ENCODE results near the gene STK32C.

STK32C gene

DNA sequence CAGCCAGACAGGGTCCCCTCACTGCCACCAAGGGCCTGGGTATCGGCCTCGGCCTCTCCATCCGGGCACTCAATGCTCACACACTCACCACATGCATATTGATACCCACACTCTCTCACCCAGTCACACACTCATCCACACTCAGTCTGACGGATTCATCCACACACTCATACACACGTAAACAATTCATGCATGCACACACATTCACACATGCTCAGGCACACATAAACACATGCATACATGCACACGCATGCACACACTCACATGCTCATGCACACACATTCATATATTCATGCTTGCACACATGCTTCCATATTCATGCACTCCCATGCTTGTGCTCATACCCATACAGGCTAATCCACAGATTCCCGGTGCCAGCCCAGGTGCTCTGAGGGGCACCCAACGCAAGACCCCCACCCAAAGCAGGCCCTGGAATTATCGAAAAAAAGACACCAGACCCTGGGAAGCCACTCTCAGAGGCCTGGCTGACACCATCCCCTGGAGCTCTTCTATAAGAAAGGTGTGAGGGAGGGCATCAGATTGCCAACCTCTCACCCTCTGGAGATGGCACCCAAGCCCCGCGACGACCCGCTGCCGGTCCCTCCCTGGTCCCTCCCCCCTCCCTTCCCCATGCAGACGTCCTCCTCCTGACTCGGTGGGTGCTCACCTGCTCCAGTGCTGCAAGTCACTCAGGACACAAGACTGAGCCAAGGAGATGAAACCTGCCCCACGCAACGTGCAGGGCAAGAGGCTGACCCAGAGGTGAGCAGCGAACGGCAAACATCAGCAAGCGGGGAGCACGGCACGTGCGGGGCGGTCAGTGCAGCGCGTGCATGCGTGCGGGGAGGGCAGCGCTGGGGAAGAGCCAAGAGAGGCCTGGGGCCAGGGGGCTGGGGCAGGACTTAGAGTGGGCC lies 15.2 kb downstream of the STK32C start:
- no peak overlapping the region for H3K4me3 ChIP-seq (ENCODE audit: control insufficient read depth, low read depth, low read length)
- TF ChIP-seq, protein P1, sequence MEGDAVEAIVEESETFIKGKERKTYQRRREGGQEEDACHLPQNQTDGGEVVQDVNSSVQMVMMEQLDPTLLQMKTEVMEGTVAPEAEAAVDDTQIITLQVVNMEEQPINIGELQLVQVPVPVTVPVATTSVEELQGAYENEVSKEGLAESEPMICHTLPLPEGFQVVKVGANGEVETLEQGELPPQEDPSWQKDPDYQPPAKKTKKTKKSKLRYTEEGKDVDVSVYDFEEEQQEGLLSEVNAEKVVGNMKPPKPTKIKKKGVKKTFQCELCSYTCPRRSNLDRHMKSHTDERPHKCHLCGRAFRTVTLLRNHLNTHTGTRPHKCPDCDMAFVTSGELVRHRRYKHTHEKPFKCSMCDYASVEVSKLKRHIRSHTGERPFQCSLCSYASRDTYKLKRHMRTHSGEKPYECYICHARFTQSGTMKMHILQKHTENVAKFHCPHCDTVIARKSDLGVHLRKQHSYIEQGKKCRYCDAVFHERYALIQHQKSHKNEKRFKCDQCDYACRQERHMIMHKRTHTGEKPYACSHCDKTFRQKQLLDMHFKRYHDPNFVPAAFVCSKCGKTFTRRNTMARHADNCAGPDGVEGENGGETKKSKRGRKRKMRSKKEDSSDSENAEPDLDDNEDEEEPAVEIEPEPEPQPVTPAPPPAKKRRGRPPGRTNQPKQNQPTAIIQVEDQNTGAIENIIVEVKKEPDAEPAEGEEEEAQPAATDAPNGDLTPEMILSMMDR (conservative IDR thresholded peaks at IDR 0.05; ENCODE audit: control insufficient read depth, insufficient read depth, low read depth, low read length) = no peak
- DNase-seq (ENCODE audit: low read depth) = no peak

DNA sequence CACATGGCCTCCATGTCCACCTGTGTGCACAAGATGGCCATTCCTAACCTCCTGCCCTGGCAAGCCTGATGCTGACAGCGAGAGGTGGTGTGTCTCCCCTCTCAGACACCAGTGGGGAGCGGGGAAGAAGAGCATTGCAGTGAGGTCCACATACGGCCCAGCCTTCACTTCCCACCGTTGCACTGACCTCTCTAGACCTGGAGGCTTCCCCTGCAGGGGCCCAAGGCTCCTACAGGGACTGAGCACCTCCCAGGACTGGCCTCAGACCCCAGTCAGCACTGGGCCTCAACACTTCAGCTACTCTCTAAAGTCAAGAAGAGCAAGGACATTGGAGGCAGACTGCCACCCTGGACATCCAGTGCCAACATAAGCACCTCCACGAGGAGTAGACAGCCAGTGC lies 15.9 kb downstream of the STK32C start:
- H3K4me3 ChIP-seq (ENCODE audit: control insufficient read depth, low read depth, low read length) = no peak overlapping the region
- no peak for DNase-seq (ENCODE audit: low read depth)
- TF ChIP-seq, protein P1 (conservative IDR thresholded peaks at IDR 0.05; ENCODE audit: control insufficient read depth, insufficient read depth, low read depth, low read length) = no peak

DNA sequence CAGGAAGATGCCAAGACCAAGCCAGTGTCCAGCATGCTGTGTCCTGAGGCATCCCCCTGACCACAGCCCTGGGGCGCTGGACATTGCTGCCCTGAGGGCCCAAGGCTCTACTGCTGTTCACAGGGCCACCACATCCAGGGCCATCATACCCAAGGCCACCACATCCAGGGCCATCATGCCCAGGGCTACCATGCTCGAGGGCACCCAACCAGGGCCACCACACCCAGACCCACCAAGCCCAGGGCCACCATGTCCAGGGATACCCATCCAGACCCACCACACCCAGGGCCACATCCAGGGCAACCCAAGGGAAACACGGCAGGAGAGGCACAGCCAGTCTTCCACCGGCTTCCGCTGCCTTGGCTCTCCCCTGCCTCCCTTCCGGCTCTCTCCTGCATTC lies 17.1 kb downstream of the STK32C start:
- H3K4me3 ChIP-seq (ENCODE audit: control insufficient read depth, low read depth, low read length) = no peak overlapping the region
- TF ChIP-seq, protein P1 (conservative IDR thresholded peaks at IDR 0.05; ENCODE audit: control insufficient read depth, insufficient read depth, low read depth, low read length) = no peak
- DNase-seq (ENCODE audit: low read depth) = no peak

DNA sequence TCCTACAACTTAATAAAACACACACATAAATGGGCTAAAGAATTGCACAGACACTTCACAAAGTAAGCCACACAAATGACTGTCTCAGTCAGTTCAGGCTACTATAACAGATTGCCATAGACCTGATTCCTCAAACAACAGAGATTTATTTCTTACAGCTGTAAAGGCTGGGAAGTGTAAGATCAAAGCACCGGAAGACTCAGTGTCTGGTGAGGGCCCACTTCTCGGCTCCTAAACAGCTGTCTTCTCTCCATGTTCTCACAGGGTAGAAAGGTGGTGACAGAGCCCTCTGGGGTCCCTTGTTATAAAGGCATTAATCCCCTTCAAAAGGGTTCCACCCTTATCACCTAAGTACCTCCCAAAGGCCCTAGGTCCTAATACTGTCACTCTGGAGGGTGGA lies 18.3 kb downstream of the STK32C start:
- no peak overlapping the region for H3K4me3 ChIP-seq (ENCODE audit: control insufficient read depth, low read depth, low read length)
- DNase-seq (ENCODE audit: low read depth) = no peak
- TF ChIP-seq, protein P1 (conservative IDR thresholded peaks at IDR 0.05; ENCODE audit: control insufficient read depth, insufficient read depth, low read depth, low read length) = no peak

DNA sequence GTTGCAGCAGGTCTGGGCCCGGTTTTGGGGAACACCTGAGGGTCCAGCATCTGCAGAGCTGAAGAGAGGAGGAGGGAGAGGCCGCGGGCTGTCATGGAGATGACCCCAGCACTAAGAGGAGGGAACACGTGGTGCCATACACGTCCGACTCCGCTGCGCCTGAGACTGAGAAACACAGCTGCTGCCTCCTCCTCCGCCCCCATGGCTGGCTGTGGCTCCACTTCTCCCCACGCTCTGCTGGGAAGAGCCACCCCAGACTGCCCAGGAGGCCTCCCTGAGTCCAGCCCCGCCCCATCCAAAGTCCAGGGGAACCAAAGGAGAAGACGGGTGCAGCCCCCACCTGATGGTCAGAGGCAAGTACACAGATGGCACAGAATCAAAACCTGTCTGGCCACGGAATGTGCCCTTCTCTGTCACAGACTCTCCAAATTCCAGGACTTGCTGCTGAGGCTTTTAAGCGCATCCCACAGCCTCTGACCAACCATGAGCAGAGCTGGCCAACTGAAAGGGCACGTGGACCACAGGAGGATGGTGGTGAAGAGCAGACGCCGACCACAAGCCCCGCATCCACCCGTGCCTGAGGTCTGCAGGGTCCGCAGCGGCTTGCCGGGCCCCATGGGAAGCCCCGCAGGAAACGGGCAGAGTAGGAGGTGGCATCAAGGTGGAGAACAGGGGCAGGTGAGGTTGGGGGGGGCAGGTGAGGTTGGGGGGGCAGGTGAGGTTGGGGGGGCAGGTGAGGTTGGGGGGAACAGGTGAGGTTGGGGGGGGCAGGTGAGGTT lies 24.0 kb downstream of the STK32C start:
- TF ChIP-seq, protein P1 (conservative IDR thresholded peaks at IDR 0.05; ENCODE audit: control insufficient read depth, insufficient read depth, low read depth, low read length) = no peak
- DNase-seq (ENCODE audit: low read depth) = no peak
- no peak overlapping the region for H3K4me3 ChIP-seq (ENCODE audit: control insufficient read depth, low read depth, low read length)

DNA sequence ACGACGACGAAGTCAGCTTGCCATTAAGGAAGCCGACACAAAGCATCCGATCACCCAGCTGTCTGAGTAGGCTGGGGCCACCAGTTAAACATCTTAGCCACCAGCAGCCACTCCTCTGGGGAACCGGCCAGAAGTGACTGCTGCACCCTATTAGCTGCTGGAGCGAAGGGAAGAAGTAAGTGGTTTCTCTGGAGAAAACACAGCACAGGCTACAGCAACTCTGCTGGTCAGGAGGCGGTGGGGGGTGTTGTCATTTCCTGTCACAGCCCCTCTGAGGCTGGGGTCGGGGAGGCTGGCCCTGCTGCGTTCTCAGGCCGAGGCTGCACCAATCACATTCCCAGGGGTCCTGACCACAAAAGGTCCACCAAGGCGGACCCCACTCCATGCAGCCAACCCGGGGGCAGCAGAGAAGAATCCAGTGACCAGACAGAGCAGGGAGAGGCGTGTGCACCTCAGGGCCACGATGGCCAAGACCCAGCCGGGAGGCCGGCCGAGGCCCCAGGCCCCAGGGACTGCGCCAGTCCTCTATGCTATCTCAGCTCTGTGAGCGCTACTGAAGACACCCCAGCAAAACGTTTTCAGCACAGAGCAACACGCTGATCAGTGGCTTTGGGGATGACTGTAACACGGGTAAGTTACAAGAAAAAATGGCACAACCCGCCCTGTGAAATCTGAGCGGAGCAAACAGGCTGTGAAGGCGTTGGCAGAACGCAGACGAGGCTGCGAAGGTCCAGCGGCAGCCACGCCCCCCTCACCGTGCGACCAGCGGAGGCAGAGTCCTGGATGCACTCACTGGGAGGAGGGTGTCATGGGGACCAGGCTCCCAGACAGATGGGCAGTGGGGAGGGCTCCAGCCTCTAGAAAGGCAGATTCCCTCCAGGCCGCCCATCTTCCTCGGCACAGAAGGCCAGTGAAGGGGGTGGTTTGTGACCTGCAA lies 24.8 kb downstream of the STK32C start:
- TF ChIP-seq, protein P1 (conservative IDR thresholded peaks at IDR 0.05; ENCODE audit: control insufficient read depth, insufficient read depth, low read depth, low read length) = no peak
- DNase-seq (ENCODE audit: low read depth) = no peak
- no peak overlapping the region for H3K4me3 ChIP-seq (ENCODE audit: control insufficient read depth, low read depth, low read length)

Measured in fibroblast of mammary gland (primary cell).